ENCODE data around the gene ABL2.
A peak's percentile ranks its signal among the peaks of the same experiment; 100 is the strongest.
"Not testable (repeated sequence)": the region's sequence is repeated elsewhere in the genome, so short reads cannot be mapped to it uniquely, and the experiment has no call there.

Gene ABL2

GRCh38 chr1:179229214-179230140 is at the start of gene ABL2:
TSS of gene ABL2 (minus strand) at chr1:179229677. CDS start at chr1:179229397, 280 bp downstream.
- DNase-seq (ENCODE audit: extremely low read depth in 1 of 2, low read depth in 1 of 2): peak; percentile 15 to 22

- DNase-seq (ENCODE audit: extremely low read depth in 1 of 2, low read depth in 1 of 2): no peak
These were observed 49.4 kb upstream of the ABL2 start for GRCh38 chr1:179278920-179279319.

- DNase-seq (ENCODE audit: extremely low read depth in 1 of 2, low read depth in 1 of 2): not testable (repeated sequence)
These were observed 44.9 kb upstream of the ABL2 start for GRCh38 chr1:179274424-179274823.

GRCh38 chr1:179269071-179269470 is 39.6 kb upstream of the ABL2 start:
- no peak for DNase-seq (ENCODE audit: extremely low read depth in 1 of 2, low read depth in 1 of 2)

- DNase-seq (ENCODE audit: extremely low read depth in 1 of 2, low read depth in 1 of 2): no peak
These were observed 35.0 kb upstream of the ABL2 start for GRCh38 chr1:179264507-179264906.

GRCh38 chr1:179263121-179263520 is 33.6 kb upstream of the ABL2 start:
- no peak for DNase-seq (ENCODE audit: extremely low read depth in 1 of 2, low read depth in 1 of 2)

- no peak for DNase-seq (ENCODE audit: extremely low read depth in 1 of 2, low read depth in 1 of 2)
These were observed 32.7 kb upstream of the ABL2 start for GRCh38 chr1:179262183-179262582.

GRCh38 chr1:179253286-179253972 is 24.0 kb upstream of the ABL2 start:
- no peak for DNase-seq (ENCODE audit: extremely low read depth in 1 of 2, low read depth in 1 of 2)

- DNase-seq (ENCODE audit: extremely low read depth in 1 of 2, low read depth in 1 of 2): no peak
These were observed 23.1 kb upstream of the ABL2 start for GRCh38 chr1:179252606-179253005.

GRCh38 chr1:179251675-179252074 is 22.2 kb upstream of the ABL2 start:
- no peak for DNase-seq (ENCODE audit: extremely low read depth in 1 of 2, low read depth in 1 of 2)

- DNase-seq (ENCODE audit: extremely low read depth in 1 of 2, low read depth in 1 of 2): no peak
These were observed 18.4 kb upstream of the ABL2 start for GRCh38 chr1:179247923-179248322.

GRCh38 chr1:179245426-179245825 is 15.9 kb upstream of the ABL2 start:
- DNase-seq (ENCODE audit: extremely low read depth in 1 of 2, low read depth in 1 of 2): not testable (repeated sequence)

GRCh38 chr1:179241530-179242097 is 12.1 kb upstream of the ABL2 start:
- no peak for DNase-seq (ENCODE audit: extremely low read depth in 1 of 2, low read depth in 1 of 2)

GRCh38 chr1:179237222-179237621 is 7.7 kb upstream of the ABL2 start:
- no peak for DNase-seq (ENCODE audit: extremely low read depth in 1 of 2, low read depth in 1 of 2)

GRCh38 chr1:179234863-179235262 is 5.4 kb upstream of the ABL2 start:
- DNase-seq (ENCODE audit: extremely low read depth in 1 of 2, low read depth in 1 of 2): no peak

GRCh38 chr1:179231923-179232322 is 2.4 kb upstream of the ABL2 start:
- no peak for DNase-seq (ENCODE audit: extremely low read depth in 1 of 2, low read depth in 1 of 2)

GRCh38 chr1:179230721-179231120 is 1.2 kb upstream of the ABL2 start:
- no peak for DNase-seq (ENCODE audit: extremely low read depth in 1 of 2, low read depth in 1 of 2)

GRCh38 chr1:179230251-179230650 is 774 bp upstream of the ABL2 start:
- no peak for DNase-seq (ENCODE audit: extremely low read depth in 1 of 2, low read depth in 1 of 2)

- DNase-seq (ENCODE audit: extremely low read depth in 1 of 2, low read depth in 1 of 2): peak in 1 of 2 donors; percentile 5
These were observed 679 bp downstream of the ABL2 start for GRCh38 chr1:179228783-179229213.

- DNase-seq (ENCODE audit: extremely low read depth in 1 of 2, low read depth in 1 of 2): no peak
These were observed 2.7 kb downstream of the ABL2 start for GRCh38 chr1:179226738-179227137.

- DNase-seq (ENCODE audit: extremely low read depth in 1 of 2, low read depth in 1 of 2): not testable (repeated sequence)
These were observed 5.0 kb downstream of the ABL2 start for GRCh38 chr1:179224466-179224865.

GRCh38 chr1:179221121-179221520 is 8.4 kb downstream of the ABL2 start:
- not testable (repeated sequence) for DNase-seq (ENCODE audit: extremely low read depth in 1 of 2, low read depth in 1 of 2)

Measured in stimulated activated CD8-positive, alpha-beta memory T cell treated with anti-CD3 and anti-CD28 coated beads, Interleukin-7, amount 100 ng/mL, for 48 hours (primary cell).